ENCODE measurements around the gene KMT2A.
A peak's percentile ranks its signal among the peaks of the same experiment; 100 is the strongest.

The KMT2A gene

GRCh38 chr11:118529584-118530175, 93.4 kb downstream of the KMT2A start:
- DNase-seq (ENCODE audit: insufficient read length, low spot score) (no peak), FAIRE-seq (no peak)
- no peak for TF ChIP-seq CTCF (IDR thresholded peaks at IDR 0.05; ENCODE audit: insufficient read depth, missing control alignments)

- TF ChIP-seq CTCF (IDR thresholded peaks at IDR 0.05; ENCODE audit: insufficient read depth, missing control alignments): no peak
- FAIRE-seq (no peak), DNase-seq (ENCODE audit: insufficient read length, low spot score) (no peak)
Measured at GRCh38 chr11:118530180-118530682, 93.9 kb downstream of the KMT2A start.

- no peak for TF ChIP-seq CTCF (IDR thresholded peaks at IDR 0.05; ENCODE audit: insufficient read depth, missing control alignments)
- FAIRE-seq (no peak), DNase-seq (ENCODE audit: insufficient read length, low spot score) (peak; percentile 96)
Measured at GRCh38 chr11:118530683-118531596, 94.6 kb downstream of the KMT2A start, which contains the start of gene TMEM25. TSS of gene TMEM25 (plus strand) at chr11:118531192. CDS start at chr11:118531802, 610 bp downstream.

GRCh38 chr11:118531597-118532084, 95.3 kb downstream of the KMT2A start:
- FAIRE-seq: no peak
- DNase-seq (ENCODE audit: insufficient read length, low spot score): no peak
- TF ChIP-seq CTCF (IDR thresholded peaks at IDR 0.05; ENCODE audit: insufficient read depth, missing control alignments): no peak

GRCh38 chr11:118532091-118532490, 95.8 kb downstream of the KMT2A start:
- no peak for TF ChIP-seq CTCF (IDR thresholded peaks at IDR 0.05; ENCODE audit: insufficient read depth, missing control alignments)
- DNase-seq (ENCODE audit: insufficient read length, low spot score): no peak
- FAIRE-seq: no peak

GRCh38 chr11:118532852-118533768, 96.8 kb downstream of the KMT2A start:
- DNase-seq (ENCODE audit: insufficient read length, low spot score) (no peak), FAIRE-seq (no peak)
- TF ChIP-seq CTCF (IDR thresholded peaks at IDR 0.05; ENCODE audit: insufficient read depth, missing control alignments): no peak

Data from D721Med (cell line).